HUES48 (cell line): ENCODE data around the gene OLIG1.
A peak's percentile ranks its signal among the peaks of the same experiment; 100 is the strongest.

ENCODE experiments used
- H3K27ac ChIP-seq: one replicate; pipeline ENCODE4 v1.7.0; 2013; ENCODE audit warnings: low read depth, low read length, inconsistent platforms
- H3K27me3 ChIP-seq: 2 replicates; pipeline ENCODE4 v1.6.1; 2013; ENCODE audit warnings: mild to moderate bottlenecking, low read length; ENCODE audit not compliant: control insufficient read depth, insufficient read depth
- H3K36me3 ChIP-seq: 2 replicates; pipeline ENCODE4 v1.6.1; 2013; ENCODE audit warnings: low read length; ENCODE audit not compliant: control insufficient read depth, insufficient read depth
- H3K4me1 ChIP-seq: 2 replicates; pipeline ENCODE4 v1.6.1; 2013; ENCODE audit warnings: mild to moderate bottlenecking, low read length; ENCODE audit not compliant: control insufficient read depth, insufficient read depth
- H3K4me3 ChIP-seq: 2 replicates; pipeline ENCODE4 v1.5.1; 2013; ENCODE audit warnings: mild to moderate bottlenecking, low read depth, low read length
- H3K9ac ChIP-seq: 2 replicates; pipeline ENCODE4 v1.6.1; 2013; ENCODE audit warnings: mild to moderate bottlenecking, low read depth, low read length, moderate library complexity
- H3K9me3 ChIP-seq: 2 replicates; pipeline ENCODE4 v1.6.1; 2013; ENCODE audit warnings: low read length; ENCODE audit not compliant: control insufficient read depth, insufficient read depth

Gene OLIG1

DNA sequence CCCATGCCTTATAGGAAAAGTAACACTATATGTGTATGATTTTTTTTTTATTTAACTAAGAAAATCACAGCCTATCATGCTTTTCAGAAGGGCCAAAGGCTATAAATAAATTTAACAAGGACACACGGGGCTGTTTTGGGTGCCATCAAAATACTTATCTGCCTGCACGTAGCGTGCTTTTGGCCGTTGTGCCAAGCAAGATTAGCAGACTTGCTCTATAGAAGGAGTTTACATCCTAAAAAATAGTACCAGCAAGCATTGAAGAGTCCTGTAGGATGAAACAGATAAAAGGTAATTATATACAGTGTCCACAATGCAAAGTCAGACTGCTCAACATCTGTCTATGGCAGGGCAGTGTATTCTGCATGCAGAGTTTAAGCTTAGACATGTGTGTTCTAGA is 3.7 kb downstream of the OLIG1 start:
- no peak overlapping the region for H3K9ac ChIP-seq
- H3K27me3 ChIP-seq: peaks cover 99% of the 10 kb centered on the region
- peaks cover 51% of the 10 kb centered on the region for H3K4me1 ChIP-seq

DNA sequence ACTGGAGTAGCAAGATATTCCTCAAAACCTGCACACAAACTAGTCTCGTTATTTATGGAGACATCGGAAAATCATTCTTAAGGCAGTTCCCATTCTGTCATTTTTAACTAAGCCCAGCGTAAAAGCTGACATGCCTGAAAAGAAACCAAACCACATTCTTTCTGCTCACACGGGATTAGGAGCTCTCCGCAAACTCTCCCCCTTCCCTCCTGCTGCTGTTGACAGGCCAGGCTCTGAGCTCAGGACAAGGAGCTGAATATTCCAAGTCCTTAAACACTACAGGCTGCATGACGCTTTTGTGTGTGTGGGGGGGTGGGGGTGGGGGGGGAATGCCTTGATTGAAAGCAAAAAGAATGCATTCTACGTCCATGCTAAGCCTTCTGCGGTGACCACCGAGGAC is 5.2 kb downstream of the OLIG1 start:
- 0 out of 2 replicates have a peak overlapping the region, but pooled peaks have one; percentile 18 for H3K4me3 ChIP-seq
- peaks cover 87% of the 10 kb centered on the region for H3K27me3 ChIP-seq
- no peaks in the 10 kb centered on the region for H3K36me3 ChIP-seq
- H3K27ac ChIP-seq: no peak overlapping the region
- H3K9ac ChIP-seq: no peak overlapping the region
- no peaks in the 10 kb centered on the region for H3K9me3 ChIP-seq
- H3K4me1 ChIP-seq: peaks cover 51% of the 10 kb centered on the region

More for the DNA sequence above, 3.7 kb downstream of the OLIG1 start:
- H3K36me3 ChIP-seq: no peaks in the 10 kb centered on the region
- no peak overlapping the region for H3K4me3 ChIP-seq
- peaks cover 3% of the 10 kb centered on the region for H3K9me3 ChIP-seq
- no peak overlapping the region for H3K27ac ChIP-seq

DNA sequence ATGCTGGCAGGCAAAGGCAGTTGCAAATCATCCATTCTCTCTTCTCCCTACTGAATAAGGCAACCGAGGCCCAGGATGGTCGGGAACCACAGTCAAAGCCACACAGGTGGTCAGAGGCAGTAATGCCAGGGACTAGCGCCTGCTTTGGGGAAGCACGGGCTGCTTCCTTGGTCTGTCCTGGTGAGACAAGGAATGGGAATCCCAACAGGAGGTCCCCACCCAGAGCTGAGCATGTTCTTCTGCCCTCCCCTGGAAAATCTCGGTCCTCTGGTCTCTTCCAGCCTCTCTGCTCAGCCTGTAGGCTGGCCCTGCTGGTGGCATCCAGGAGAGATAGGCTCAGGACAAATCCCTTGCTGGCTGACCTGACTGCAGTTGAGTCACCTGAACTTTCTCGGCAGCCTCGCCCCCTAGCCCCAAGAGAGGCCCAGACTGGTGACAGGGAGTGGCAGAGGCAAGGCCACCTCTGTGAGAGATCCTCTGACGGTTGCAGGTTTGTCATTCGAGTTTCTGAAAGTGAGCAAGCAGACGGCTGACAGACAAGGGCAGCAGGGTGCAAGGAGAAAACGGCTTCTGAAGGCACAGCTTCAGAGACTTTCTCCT is 5.8 kb downstream of the OLIG1 start:
- Histone ChIP-seq H3K27ac (no peak overlapping the region), H3K9me3 (no peaks in the 10 kb centered on the region), H3K36me3 (no peaks in the 10 kb centered on the region), H3K27me3 (peaks cover 82% of the 10 kb centered on the region), H3K9ac (no peak overlapping the region), H3K4me3 (peak overlapping the region; percentile 26), H3K4me1 (peaks cover 52% of the 10 kb centered on the region)

DNA sequence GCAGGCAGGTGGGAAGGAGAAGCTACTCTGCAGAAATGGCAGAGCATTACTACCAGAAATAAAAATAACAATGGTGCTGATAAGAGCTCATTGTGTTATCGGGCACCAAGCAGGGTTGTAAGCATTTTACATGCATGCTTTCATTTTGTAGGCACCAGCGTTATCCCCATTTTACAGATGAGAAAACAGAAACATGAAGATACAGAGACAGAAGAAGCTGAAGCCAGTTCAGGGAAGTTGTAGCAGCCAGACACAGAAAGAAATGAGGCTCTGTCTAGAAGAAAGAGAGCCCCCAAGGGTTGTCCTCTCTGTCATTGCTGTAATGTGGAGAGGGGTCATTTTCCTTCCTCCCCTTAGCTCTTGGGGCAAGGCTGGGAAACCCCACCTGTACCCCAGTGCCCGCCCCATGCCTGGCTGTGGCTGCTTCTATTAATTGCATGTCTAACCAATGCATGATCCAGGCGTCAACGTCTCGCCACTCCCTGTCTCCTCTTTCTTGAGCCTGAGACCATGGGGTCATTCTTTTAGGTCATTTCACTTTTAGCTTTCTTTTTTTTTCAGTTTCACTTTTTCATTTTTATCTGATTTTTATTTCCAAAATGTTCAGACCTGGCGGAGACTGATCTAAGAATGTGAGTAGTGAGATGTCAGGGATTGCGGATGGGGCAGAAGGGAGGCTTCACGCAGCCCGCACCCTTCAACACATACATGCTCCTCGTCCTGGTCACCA is 6.8 kb downstream of the OLIG1 start:
- Histone ChIP-seq H3K36me3 (no peaks in the 10 kb centered on the region), H3K27me3 (peaks cover 71% of the 10 kb centered on the region), H3K9ac (no peak overlapping the region), H3K4me3 (no peak overlapping the region), H3K4me1 (peaks cover 51% of the 10 kb centered on the region), H3K9me3 (no peaks in the 10 kb centered on the region), H3K27ac (no peak overlapping the region)

DNA sequence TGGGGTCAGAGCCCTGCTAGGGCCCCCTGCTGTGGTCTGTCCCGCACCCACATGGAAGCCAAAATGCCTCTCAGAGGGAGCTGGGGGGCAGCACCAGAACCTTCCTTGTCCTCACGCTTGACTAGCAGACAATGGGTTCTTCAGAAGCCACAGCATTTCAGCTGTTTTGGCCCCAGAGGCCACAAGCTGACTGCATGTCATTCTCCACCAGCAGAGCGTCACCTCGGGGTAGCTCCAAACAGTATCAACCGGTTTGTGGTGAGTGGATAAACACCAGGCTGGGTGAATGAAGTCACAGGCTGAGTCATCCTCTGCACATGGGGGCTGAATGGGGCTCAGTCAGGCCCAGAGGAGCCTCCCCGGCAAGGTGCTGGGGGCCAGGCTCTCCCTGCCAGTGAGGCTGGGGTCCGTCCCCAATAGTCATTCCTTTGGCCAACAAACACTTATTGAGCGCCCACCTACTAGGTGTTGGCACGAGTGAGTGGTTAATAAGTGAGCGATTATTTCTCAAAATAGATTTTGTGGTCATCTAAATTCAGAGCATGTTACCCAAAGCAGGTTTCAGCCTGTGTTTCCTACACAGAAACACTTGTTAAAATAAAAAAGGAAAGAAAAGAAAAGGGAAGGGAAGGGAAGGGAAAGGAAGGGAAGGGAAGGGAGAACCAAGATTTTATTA is 9.1 kb downstream of the OLIG1 start:
- no peak overlapping the region for H3K4me3 ChIP-seq
- no peak overlapping the region for H3K27ac ChIP-seq
- peaks cover 33% of the 10 kb centered on the region for H3K4me1 ChIP-seq
- H3K27me3 ChIP-seq: peaks cover 48% of the 10 kb centered on the region
- H3K9me3 ChIP-seq: no peaks in the 10 kb centered on the region
- H3K36me3 ChIP-seq: no peaks in the 10 kb centered on the region
- no peak overlapping the region for H3K9ac ChIP-seq

DNA sequence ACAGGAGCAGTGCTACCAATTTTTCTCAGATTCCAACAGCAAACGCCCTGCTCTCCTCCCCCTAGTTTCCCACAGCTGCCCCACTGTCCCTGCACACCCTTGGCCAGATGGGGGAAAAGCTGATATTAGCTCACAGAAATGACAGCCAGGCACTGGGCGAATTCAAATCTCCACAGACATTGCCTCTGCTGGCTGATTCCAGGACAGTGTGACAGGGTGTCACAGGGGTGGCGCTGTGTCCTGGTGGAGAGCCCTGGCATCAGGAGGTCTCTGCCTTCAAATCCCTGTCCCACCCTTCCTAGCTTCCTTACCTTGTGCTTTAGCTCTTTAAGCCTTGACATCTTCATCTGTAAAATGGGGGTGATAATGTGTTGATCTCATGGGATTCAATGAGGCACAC is 10.4 kb downstream of the OLIG1 start:
- H3K4me3 ChIP-seq: no peak overlapping the region
- H3K4me1 ChIP-seq: peaks cover 22% of the 10 kb centered on the region
- no peaks in the 10 kb centered on the region for H3K36me3 ChIP-seq
- no peak overlapping the region for H3K27ac ChIP-seq
- H3K27me3 ChIP-seq: peaks cover 39% of the 10 kb centered on the region
- no peak overlapping the region for H3K9ac ChIP-seq
- no peaks in the 10 kb centered on the region for H3K9me3 ChIP-seq

DNA sequence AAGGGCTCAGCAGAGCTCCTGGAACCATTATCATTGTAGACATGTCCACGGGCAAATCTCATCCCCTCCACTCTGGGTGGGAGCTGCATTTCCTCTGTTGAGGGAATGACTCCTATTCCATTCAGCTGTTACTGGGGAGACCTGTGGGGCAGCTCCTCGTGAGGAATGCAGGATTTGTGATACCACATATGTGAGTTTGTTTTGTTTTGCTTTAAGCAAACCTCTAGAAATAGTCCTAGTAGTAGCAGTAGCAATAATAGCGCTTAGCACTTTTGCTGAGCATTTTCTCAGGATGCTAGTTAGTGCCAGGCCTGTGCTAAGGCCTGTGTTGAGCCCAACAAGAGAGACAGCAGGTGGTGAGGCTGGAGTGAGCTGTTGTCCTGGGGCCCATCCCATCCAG is 10.8 kb downstream of the OLIG1 start:
- no peak overlapping the region for H3K27ac ChIP-seq
- H3K4me1 ChIP-seq: peaks cover 18% of the 10 kb centered on the region
- no peaks in the 10 kb centered on the region for H3K9me3 ChIP-seq

DNA sequence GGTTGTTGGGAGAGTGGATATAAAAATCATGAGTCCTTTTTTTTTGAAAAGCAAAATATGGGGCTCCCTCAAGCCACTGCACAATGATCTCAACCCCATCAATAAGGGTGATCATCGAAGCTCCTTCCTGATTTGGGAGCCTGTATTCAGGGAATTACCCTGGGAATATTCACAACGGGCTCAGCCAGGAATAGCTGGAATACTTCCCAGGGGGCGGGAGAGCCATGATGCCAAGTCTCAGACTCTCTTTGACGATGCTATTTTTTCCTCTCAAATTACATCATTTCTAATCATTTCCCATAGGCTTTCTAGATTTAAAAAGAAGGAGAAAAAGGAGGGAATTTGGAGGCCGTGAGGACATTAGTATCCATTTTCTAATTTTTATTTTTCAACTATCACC is 18.4 kb downstream of the OLIG1 start:
- Histone ChIP-seq H3K27me3 (0 out of 2 replicates have a peak, but pooled peaks cover 3% of the 10 kb centered on the region), H3K9ac (no peak overlapping the region), H3K27ac (no peak overlapping the region), H3K4me1 (no peaks in the 10 kb centered on the region), H3K36me3 (no peaks in the 10 kb centered on the region), H3K4me3 (no peak overlapping the region), H3K9me3 (no peaks in the 10 kb centered on the region)

More for the DNA sequence above, 10.8 kb downstream of the OLIG1 start:
- Histone ChIP-seq H3K4me3 (no peak overlapping the region), H3K27me3 (peaks cover 35% of the 10 kb centered on the region), H3K36me3 (no peaks in the 10 kb centered on the region), H3K9ac (no peak overlapping the region)

DNA sequence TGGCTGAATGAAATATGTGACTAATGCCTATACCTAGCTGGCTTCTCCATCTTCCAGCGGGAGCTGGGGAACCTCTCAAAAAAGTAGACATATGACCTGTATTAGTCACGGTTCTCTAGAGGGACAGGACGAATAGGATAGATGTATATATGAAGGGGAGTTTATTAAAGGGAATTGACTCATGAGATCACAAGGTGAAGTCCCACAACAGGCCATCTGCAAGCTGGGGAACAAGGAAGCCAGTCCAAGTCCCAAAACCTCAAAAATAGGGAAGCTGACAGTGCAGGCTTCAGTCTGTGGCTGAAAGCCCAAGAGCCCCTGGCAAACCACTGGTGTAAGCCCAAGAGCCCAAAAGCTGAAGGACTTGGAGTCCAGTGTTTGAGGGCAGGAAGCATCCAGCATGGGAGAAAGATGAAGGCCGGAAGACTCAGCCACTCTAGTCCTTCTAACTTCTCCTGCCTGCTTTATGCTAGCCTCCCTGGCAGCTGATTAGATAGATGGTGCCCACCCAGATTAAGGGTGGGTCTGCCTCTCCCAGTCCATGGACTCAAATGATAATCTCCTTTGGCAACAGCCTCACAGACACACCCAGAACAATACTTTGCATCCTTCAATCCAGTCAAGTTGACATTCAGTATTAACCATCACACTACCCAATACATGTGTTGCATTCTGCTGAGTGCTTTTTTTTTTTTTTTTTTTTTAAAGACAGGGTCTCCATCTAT is 19.6 kb downstream of the OLIG1 start:
- no peaks in the 10 kb centered on the region for H3K4me1 ChIP-seq

DNA sequence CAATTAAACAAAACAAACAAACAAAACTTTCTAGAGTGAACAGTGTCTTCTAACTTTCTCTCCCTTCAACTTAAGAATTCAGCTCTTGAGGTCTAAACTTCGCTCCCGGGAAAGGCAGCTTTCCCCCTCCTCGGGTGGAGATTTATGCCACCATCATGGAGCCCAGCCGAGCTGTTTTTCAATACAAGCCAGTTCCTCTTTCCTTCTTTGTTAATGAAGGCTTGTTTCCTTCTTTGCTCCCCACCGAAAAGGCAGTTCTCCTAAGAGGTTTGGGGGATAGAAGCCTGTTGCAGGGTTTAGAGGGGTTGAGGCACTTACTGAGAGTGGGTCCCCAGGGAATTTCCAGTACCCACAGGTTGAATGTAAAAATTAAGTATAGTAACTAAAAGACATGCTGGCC is 26.5 kb downstream of the OLIG1 start:
- Histone ChIP-seq H3K27ac (no peak overlapping the region), H3K9ac (no peak overlapping the region)

More for the DNA sequence above, 19.6 kb downstream of the OLIG1 start:
- Histone ChIP-seq H3K27ac (no peak overlapping the region), H3K9ac (no peak overlapping the region), H3K36me3 (no peaks in the 10 kb centered on the region), H3K27me3 (0 out of 2 replicates have a peak, but pooled peaks cover under 1% of the 10 kb centered on the region), H3K9me3 (no peaks in the 10 kb centered on the region), H3K4me3 (no peak overlapping the region)

More for the DNA sequence above, 26.5 kb downstream of the OLIG1 start:
- H3K36me3 ChIP-seq: no peaks in the 10 kb centered on the region
- peaks cover 12% of the 10 kb centered on the region for H3K4me1 ChIP-seq
- H3K9me3 ChIP-seq: no peaks in the 10 kb centered on the region
- no peaks in the 10 kb centered on the region for H3K27me3 ChIP-seq
- H3K4me3 ChIP-seq: no peak overlapping the region
